Activated CD4-positive, alpha-beta T cell treated with anti-CD3 and anti-CD28 coated beads, Interleukin-2, amount 50 U/mL, for 4 hours (primary cell): ENCODE measurements around the gene DHFR.
"Not testable (repeated sequence)": the region's sequence is repeated elsewhere in the genome, so short reads cannot be mapped to it uniquely, and the experiment has no call there.

Source experiments
- DNase-seq, 2 experiments: peaks; one replicate each; pipeline ENCODE4 v3.0.0-alpha.2; 2020

The DHFR gene

GRCh38 chr5:80592105-80592504 lies 62.7 kb downstream of the DHFR start:
- DNase-seq = no peak

GRCh38 chr5:80591352-80591751 lies 63.4 kb downstream of the DHFR start:
- no peak for DNase-seq

GRCh38 chr5:80590766-80591165 lies 64.0 kb downstream of the DHFR start:
- no peak for DNase-seq

- DNase-seq = no peak
Observed at GRCh38 chr5:80588858-80589540, 65.8 kb downstream of the DHFR start.

- no peak for DNase-seq
Observed at GRCh38 chr5:80584770-80585169, 70.0 kb downstream of the DHFR start.

GRCh38 chr5:80580291-80580690 lies 74.5 kb downstream of the DHFR start:
- DNase-seq = not testable (repeated sequence)

- no peak for DNase-seq
Observed at GRCh38 chr5:80579050-80579449, 75.7 kb downstream of the DHFR start.

GRCh38 chr5:80577707-80578106 lies 77.1 kb downstream of the DHFR start:
- DNase-seq = no peak

- no peak for DNase-seq
Observed at GRCh38 chr5:80576383-80576782, 78.4 kb downstream of the DHFR start.
